ENCODE results near the gene C20orf204.

Gene C20orf204

GRCh38 chr20:64022671-64023360 is 13.2 kb upstream of the C20orf204 start:
- H3K4me3 ChIP-seq (replicated peaks; ENCODE audit: low read depth, low read length) = no peak overlapping the region
- no peak for DNase-seq (ENCODE audit: low read depth)
- TF ChIP-seq CTCF (IDR thresholded peaks at IDR 0.05; ENCODE audit: low read length, missing control alignments) = no peak

DNA sequence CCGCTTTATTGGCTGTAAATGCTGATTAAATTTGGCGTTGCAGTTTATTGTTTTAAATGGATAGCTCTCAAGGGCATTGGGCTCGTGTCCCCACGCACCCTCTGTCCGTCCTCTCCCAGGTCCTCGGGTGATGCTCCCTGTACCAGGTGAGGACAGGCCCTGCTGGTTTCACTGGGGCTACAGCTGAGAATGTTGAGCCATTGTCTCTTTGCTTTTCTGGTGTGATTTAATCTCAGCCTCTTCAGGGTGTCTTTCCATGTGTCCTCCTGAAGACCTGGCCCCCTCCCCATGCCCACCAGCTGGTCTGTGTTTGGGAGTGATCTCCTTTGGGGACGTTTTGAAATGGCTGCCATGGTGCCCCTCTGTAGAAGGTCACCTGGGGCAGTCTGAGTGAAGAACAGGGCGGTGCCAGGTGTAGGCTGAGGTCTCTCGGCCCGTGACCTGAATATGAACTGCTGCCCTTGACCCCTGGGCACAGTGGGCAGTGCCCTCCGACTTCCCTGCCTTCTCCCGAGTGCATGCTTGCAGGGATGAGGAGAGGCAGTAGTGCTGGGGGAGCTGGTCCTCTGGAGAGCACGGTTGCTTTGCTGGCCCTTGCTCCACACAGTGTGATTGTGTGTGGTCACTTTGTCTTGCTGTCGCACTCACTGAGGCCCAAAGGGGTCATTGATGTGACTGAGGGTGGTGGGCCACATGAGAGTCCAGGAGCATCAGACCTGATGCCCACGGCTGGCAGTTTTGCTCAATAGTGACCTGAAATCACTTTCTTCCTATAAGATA is 12.4 kb upstream of the C20orf204 start:
- no peak for DNase-seq (ENCODE audit: low read depth)
- TF ChIP-seq CTCF (IDR thresholded peaks at IDR 0.05; ENCODE audit: low read length, missing control alignments) = no peak

DNA sequence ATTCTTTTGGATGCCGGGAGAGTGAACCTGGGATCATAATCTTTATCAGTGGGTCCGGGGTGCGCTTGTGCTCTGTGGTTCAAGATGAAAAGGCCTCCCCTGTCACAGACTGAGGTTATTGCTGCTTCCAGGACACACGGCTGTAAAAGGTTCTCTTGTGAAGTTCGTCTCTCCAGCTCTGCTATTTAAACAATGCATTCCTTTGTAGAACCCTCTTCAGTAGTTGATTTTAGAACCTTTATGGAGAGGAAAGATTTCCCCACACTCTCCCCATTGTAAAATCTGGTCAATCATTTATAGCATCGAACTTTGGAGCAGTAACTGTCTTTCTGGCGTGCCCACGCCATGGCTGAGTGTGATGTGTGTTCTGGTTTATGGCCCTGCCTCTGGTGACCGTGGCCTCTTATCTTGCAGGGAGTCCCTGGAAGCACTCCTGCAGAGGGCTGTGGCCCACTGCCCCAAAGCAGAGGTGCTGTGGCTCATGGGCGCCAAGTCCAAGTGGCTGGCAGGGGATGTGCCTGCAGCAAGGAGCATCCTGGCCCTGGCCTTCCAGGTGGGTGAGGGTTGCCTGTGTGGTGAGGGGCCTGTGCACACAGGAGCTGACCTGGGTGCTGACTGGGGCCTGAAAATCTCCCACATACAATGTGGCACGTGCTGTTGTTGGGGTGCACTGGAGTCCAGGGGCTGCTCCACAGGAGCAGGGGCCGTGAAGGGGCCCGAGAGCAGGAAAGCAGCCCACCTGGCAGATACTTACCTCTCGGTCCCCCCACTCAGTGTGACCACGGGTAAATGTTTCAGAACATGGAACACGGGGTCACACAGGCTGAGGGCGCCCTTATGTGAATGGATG is 11.6 kb upstream of the C20orf204 start:
- DNase-seq (ENCODE audit: low read depth) = no peak
- no peak overlapping the region for H3K4me3 ChIP-seq (replicated peaks; ENCODE audit: low read depth, low read length)
- TF ChIP-seq CTCF (IDR thresholded peaks at IDR 0.05; ENCODE audit: low read length, missing control alignments) = no peak

More for the DNA sequence above, 12.4 kb upstream of the C20orf204 start:
- H3K4me3 ChIP-seq (replicated peaks; ENCODE audit: low read depth, low read length) = no peak overlapping the region

- no peak overlapping the region for H3K4me3 ChIP-seq (replicated peaks; ENCODE audit: low read depth, low read length)
- no peak for TF ChIP-seq CTCF (IDR thresholded peaks at IDR 0.05; ENCODE audit: low read length, missing control alignments)
- no peak for DNase-seq (ENCODE audit: low read depth)
Measured at GRCh38 chr20:64025101-64025825, 10.7 kb upstream of the C20orf204 start.

DNA sequence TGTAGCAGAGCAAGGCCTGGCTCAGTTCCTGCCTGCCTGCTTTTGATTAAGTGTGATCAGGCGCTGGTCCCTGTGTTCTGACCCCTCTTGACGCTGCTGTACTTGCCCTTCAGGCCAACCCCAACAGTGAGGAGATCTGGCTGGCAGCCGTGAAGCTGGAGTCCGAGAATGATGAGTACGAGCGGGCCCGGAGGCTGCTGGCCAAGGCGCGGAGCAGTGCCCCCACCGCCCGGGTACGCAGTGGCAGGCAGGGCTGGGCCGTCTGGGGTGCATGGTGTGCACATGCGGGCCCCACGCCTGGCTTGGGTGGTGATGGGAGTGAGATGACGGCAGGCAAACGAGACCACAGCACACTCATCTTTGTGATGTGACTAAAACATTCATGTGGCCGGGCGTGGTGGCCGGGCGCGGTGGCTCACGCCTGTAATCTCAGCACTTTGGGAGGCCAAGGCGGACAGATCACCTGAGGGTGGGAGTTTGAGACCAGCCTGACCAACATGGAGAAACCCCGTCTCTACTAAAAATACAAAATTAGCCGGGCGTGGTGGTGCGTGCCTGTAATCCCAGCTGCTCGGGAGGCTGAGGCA is 10.1 kb upstream of the C20orf204 start:
- no peak overlapping the region for H3K4me3 ChIP-seq (replicated peaks; ENCODE audit: low read depth, low read length)
- no peak for TF ChIP-seq CTCF (IDR thresholded peaks at IDR 0.05; ENCODE audit: low read length, missing control alignments)
- no peak for DNase-seq (ENCODE audit: low read depth)

Measured in fibroblast of pulmonary artery (primary cell).